SK-N-SH (cell line): ENCODE data around the gene CLPTM1L. TPM values are rescaled to one million over a fixed set of nuclear protein-coding genes. Genes with fewer than 3 reads are reported as not detected.

Source experiments
- CTCF ChIA-PET: fragments of 300-600, 350-600 bp; formaldehyde crosslinking; extraction: SDS; loops from one replicate; lab custom pipeline; 2021; lab: Yijun Ruan, JAX
- POLR2A ChIA-PET: fragments of 350-600 bp; sonication (Branson Sonifier 250); formaldehyde crosslinking; extraction: SDS; loops from one replicate; lab custom pipeline; 2020; ENCODE audit warnings: antibody characterized with exemption, inconsistent platforms; lab: Yijun Ruan, JAX
- DNase-seq: peaks from one replicate; pipeline ENCODE4 v3.0.0; 2012
- H2AFZ ChIP-seq: fragments of 200-600 bp; sonication (generic); 2 replicates; pipeline ENCODE4 v1.8.1; 2016; ENCODE audit warnings: antibody characterized with exemption, mild to moderate bottlenecking, low read depth
- H3F3A ChIP-seq: fragments of 200-600 bp; sonication (generic); replicated peaks from 2 replicates; pipeline ENCODE3; 2016; ENCODE audit warnings: antibody characterized with exemption, mild to moderate bottlenecking; ENCODE audit not compliant: insufficient read depth
- H3K27ac ChIP-seq, 2 experiments: fragments of 200-500 bp in 1 of 2; fragments of 200-600 bp in 1 of 2; sonication (Bioruptor generic) in 1 of 2; sonication (generic), shearing (Covaris generic) in 1 of 2; 2 replicates each; pipeline versions ENCODE4 v1.5.1 to v1.6.1; 2014 to 2016; ENCODE audit warnings: low read depth in 2 of 2, inconsistent platforms in 1 of 2, low read length in 1 of 2, mild to moderate bottlenecking in 1 of 2, mixed read lengths in 1 of 2
- H3K27me3 ChIP-seq: fragments of 200-600 bp; sonication (generic), shearing (Covaris generic); 2 replicates; pipeline ENCODE4 v1.6.1; 2016; ENCODE audit warnings: mixed run types; ENCODE audit not compliant: insufficient read depth
- H3K36me3 ChIP-seq, 2 experiments: fragments of 200-500 bp in 1 of 2; fragments of 200-600 bp in 1 of 2; sonication (Bioruptor generic) in 1 of 2; sonication (generic) in 1 of 2; replicated peaks in 1 of 2; 2 replicates each; pipeline versions ENCODE3 to v1.5.1; 2014 to 2016; ENCODE audit warnings: low read length in 1 of 2, mild to moderate bottlenecking in 1 of 2; ENCODE audit not compliant: insufficient read depth in 2 of 2, control insufficient read depth in 1 of 2
- H3K4me1 ChIP-seq, 2 experiments: fragments of 200-500 bp in 1 of 2; fragments of 200-600 bp in 1 of 2; sonication (Bioruptor generic) in 1 of 2; sonication (generic), shearing (Covaris generic) in 1 of 2; 2 replicates each; pipeline versions ENCODE4 v1.5.1 to v1.6.1; 2014 to 2016; ENCODE audit warnings: low read depth in 1 of 2, low read length in 1 of 2, mixed run types in 1 of 2; ENCODE audit not compliant: insufficient read depth in 2 of 2, control insufficient read depth in 1 of 2
- H3K4me2 ChIP-seq: fragments of 200-600 bp; sonication (generic), shearing (Covaris generic); 2 replicates; pipeline ENCODE4 v1.6.1; 2017; ENCODE audit warnings: mixed run types
- H3K4me3 ChIP-seq, 2 experiments: fragments of 200-500 bp in 1 of 2; fragments of 200-600 bp in 1 of 2; sonication (Bioruptor generic) in 1 of 2; sonication (generic), shearing (Covaris generic) in 1 of 2; 2 replicates each; pipeline versions ENCODE4 v1.5.1 to v1.8.1; 2014 to 2016; ENCODE audit warnings: low read depth in 2 of 2, inconsistent platforms in 1 of 2, low read length in 1 of 2, mild to moderate bottlenecking in 1 of 2, mixed read lengths in 1 of 2, moderate library complexity in 1 of 2
- H3K79me2 ChIP-seq: fragments of 200-600 bp; sonication (generic); 2 replicates; pipeline ENCODE4 v1.8.1; 2017; ENCODE audit warnings: mild to moderate bottlenecking; ENCODE audit not compliant: insufficient read depth
- H3K9ac ChIP-seq: fragments of 200-600 bp; sonication (generic); 2 replicates; pipeline ENCODE4 v1.6.1; 2017; ENCODE audit warnings: mixed run types
- H3K9me2 ChIP-seq: fragments of 200-600 bp; sonication (generic); 2 replicates; pipeline ENCODE4 v1.6.1; 2017; ENCODE audit warnings: mixed run types
- H3K9me3 ChIP-seq: fragments of 200-600 bp; sonication (generic); 2 replicates; pipeline ENCODE4 v1.6.1; 2017; ENCODE audit warnings: mixed run types, mild to moderate bottlenecking, moderate library complexity
- H4K20me1 ChIP-seq: fragments of 200-600 bp; sonication (generic); 2 replicates; pipeline ENCODE4 v1.6.1; 2017; ENCODE audit warnings: mild to moderate bottlenecking, mixed run types; ENCODE audit not compliant: insufficient read depth
- CHD2 ChIP-seq: fragments of 150-350 bp; IDR thresholded peaks from 2 replicates; pipeline ENCODE4 v1.6.1; 2018; ENCODE audit warnings: low read length; ENCODE audit not compliant: partially characterized antibody
- EP300 ChIP-seq, 2 experiments: IDR thresholded peaks; 2 replicates each; pipeline versions ENCODE4 v1.4.0 to v1.6.1; 2012; ENCODE audit warnings: borderline replicate concordance in 1 of 2, low read depth in 1 of 2, low read length in 1 of 2
- FOSL2 ChIP-seq: IDR thresholded peaks from 2 replicates; pipeline ENCODE4 v1.4.0; 2012; ENCODE audit warnings: low read depth, mild to moderate bottlenecking, moderate library complexity, borderline replicate concordance
- FOXM1 ChIP-seq: IDR thresholded peaks from 2 replicates; pipeline ENCODE4 v1.4.0; 2012; ENCODE audit warnings: low read depth, mild to moderate bottlenecking
- GABPA ChIP-seq: IDR thresholded peaks from 2 replicates; pipeline ENCODE4 v1.4.0; 2012; ENCODE audit warnings: low read depth, mild to moderate bottlenecking
- GATA2 ChIP-seq: sonication (generic); formaldehyde crosslinking; IDR thresholded peaks from 2 replicates; pipeline ENCODE4 v1.5.0; 2020; ENCODE audit warnings: mild to moderate bottlenecking, missing genetic modification reagents
- MXI1 ChIP-seq: IDR thresholded peaks from 2 replicates; pipeline ENCODE4 v1.6.1; 2012; ENCODE audit warnings: mild to moderate bottlenecking, low read depth, low read length, improper control_type of control experiment
- NFIC ChIP-seq: IDR thresholded peaks from 2 replicates; pipeline ENCODE4 v1.4.0; 2012; ENCODE audit warnings: borderline replicate concordance
- SMC3 ChIP-seq: IDR thresholded peaks from 2 replicates; pipeline ENCODE4 v1.6.1; 2012; ENCODE audit warnings: low read depth, low read length, improper control_type of control experiment
- TAF1 ChIP-seq: IDR thresholded peaks from 2 replicates; pipeline ENCODE4 v1.6.1; 2012; ENCODE audit warnings: low read depth, mild to moderate bottlenecking, low read length, moderate library complexity, borderline replicate concordance
- TEAD4 ChIP-seq: IDR thresholded peaks from 2 replicates; pipeline ENCODE4 v1.4.0; 2012; ENCODE audit warnings: mild to moderate bottlenecking, borderline replicate concordance; ENCODE audit not compliant: insufficient read depth
- YY1 ChIP-seq: IDR thresholded peaks from 2 replicates; pipeline ENCODE4 v1.4.0; 2012; ENCODE audit warnings: low read depth, mild to moderate bottlenecking
- WGBS: methylation state at CpG from one replicate; pipeline ENCODE4 v1.1.6; 2017; ENCODE audit warnings: low lambda C conversion rate; 5-methylcytosine and 5-hydroxymethylcytosine counted together
- polyA plus RNA-seq, 3 experiments: library from polyadenylated mRNA; depleted of rRNA; stranded (reverse); fragments of >200 nt; gene quantifications; 2 replicates each; pipeline ENCODE4 v1.2.3, GENCODE V29; 2012
- TF ChIP-seq, protein P1 (sequence below): fragments of 150-350 bp; IDR thresholded peaks from 2 replicates; pipeline ENCODE4 v1.6.1; 2017; ENCODE audit warnings: antibody characterized with exemption, low read length, low read depth, borderline replicate concordance
- TF ChIP-seq, protein P2 (sequence below): IDR thresholded peaks from 2 replicates; pipeline ENCODE4 v1.6.1; 2012; ENCODE audit warnings: mild to moderate bottlenecking, low read depth, low read length, moderate library complexity
- TF ChIP-seq, protein P3 (sequence below): IDR thresholded peaks from 2 replicates; pipeline ENCODE4 v1.4.0; 2012; ENCODE audit warnings: low read depth
- TF ChIP-seq, protein P4 (sequence below): fragments of 200-600 bp; sonication (generic); IDR thresholded peaks from 2 replicates; pipeline ENCODE4 v1.6.1; 2017; ENCODE audit warnings: antibody characterized with exemption, mild to moderate bottlenecking, moderate library complexity
- TF ChIP-seq, protein P5 (sequence below): fragments of 150-350 bp; IDR thresholded peaks from 2 replicates; pipeline ENCODE4 v1.6.1; 2016; ENCODE audit warnings: mild to moderate bottlenecking, low read depth, low read length

The CLPTM1L gene
- polyA plus RNA-seq, 1 of the 3 experiments (the other 2 are of a cell fraction): 202 TPM

DNA sequence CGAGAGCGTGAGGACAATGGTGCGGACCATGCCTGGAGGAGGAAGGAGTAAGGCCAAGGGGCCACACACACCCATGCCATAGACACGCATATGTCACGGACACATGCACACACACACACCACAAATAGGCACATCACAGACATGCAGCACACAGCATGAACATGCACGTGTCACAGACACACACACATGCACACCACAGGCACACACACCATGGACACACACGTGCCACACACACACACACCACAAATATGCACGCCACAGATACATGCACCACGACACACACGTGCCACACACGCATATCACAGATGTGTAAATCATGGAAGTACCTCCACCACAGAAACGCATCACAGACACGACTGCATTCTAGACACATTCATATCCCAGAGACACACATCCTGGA, 66.7 kb downstream of the CLPTM1L start (continued):
- no peak for TF ChIP-seq FOSL2

DNA sequence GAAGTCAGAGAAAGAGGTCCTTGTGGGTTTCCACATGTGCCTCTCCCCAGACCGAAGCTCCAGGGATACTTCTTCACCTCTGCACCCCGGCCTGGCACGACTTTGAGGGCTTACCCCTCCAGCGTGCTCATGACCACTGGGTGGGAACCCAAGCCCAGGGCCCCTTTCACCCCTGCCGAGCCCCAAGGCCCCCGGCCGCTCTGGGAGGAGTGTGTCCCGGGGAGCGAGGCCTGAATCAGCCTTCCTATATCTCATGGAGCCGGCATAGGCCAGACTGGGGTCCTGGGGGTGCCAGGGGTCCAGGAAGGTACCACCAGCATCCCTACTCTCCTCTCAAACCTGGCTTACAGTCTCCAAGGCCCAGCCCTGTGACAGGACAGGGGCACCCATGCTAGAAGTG, 67.1 kb downstream of the CLPTM1L start:
- Histone ChIP-seq H4K20me1 (no peaks in the 10 kb centered on the region), H3K4me1 (no peaks in the 10 kb centered on the region), H3F3A (no peaks in the 10 kb centered on the region), H3K4me2 (no peak overlapping the region), H3K27me3 (no peaks in the 10 kb centered on the region; the same call in 1 of the 2 replicates), H3K36me3 (no peaks in the 10 kb centered on the region), H3K9me2 (no peaks in the 10 kb centered on the region), H3K9me3 (no peaks in the 10 kb centered on the region), H3K79me2 (no peaks in the 10 kb centered on the region), H3K4me3 (no peak overlapping the region), H3K9ac (no peak overlapping the region), H3K27ac (no peak overlapping the region), H2AFZ (no peak overlapping the region)
- 70% methylated on average over 2 of the region's 10 CpGs for WGBS
- TF ChIP-seq, protein P1, sequence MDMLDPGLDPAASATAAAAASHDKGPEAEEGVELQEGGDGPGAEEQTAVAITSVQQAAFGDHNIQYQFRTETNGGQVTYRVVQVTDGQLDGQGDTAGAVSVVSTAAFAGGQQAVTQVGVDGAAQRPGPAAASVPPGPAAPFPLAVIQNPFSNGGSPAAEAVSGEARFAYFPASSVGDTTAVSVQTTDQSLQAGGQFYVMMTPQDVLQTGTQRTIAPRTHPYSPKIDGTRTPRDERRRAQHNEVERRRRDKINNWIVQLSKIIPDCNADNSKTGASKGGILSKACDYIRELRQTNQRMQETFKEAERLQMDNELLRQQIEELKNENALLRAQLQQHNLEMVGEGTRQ: no peak
- no peak for TF ChIP-seq MXI1
- TF ChIP-seq SMC3: no peak
- no peak for TF ChIP-seq GABPA
- TF ChIP-seq, protein P2, sequence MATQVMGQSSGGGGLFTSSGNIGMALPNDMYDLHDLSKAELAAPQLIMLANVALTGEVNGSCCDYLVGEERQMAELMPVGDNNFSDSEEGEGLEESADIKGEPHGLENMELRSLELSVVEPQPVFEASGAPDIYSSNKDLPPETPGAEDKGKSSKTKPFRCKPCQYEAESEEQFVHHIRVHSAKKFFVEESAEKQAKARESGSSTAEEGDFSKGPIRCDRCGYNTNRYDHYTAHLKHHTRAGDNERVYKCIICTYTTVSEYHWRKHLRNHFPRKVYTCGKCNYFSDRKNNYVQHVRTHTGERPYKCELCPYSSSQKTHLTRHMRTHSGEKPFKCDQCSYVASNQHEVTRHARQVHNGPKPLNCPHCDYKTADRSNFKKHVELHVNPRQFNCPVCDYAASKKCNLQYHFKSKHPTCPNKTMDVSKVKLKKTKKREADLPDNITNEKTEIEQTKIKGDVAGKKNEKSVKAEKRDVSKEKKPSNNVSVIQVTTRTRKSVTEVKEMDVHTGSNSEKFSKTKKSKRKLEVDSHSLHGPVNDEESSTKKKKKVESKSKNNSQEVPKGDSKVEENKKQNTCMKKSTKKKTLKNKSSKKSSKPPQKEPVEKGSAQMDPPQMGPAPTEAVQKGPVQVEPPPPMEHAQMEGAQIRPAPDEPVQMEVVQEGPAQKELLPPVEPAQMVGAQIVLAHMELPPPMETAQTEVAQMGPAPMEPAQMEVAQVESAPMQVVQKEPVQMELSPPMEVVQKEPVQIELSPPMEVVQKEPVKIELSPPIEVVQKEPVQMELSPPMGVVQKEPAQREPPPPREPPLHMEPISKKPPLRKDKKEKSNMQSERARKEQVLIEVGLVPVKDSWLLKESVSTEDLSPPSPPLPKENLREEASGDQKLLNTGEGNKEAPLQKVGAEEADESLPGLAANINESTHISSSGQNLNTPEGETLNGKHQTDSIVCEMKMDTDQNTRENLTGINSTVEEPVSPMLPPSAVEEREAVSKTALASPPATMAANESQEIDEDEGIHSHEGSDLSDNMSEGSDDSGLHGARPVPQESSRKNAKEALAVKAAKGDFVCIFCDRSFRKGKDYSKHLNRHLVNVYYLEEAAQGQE: no peak
- no peak for TF ChIP-seq NFIC
- no peak for TF ChIP-seq CHD2
- TF ChIP-seq, protein P3, sequence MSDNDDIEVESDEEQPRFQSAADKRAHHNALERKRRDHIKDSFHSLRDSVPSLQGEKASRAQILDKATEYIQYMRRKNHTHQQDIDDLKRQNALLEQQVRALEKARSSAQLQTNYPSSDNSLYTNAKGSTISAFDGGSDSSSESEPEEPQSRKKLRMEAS: no peak
- TF ChIP-seq TAF1: no peak
- TF ChIP-seq FOSL2: no peak
- no peak for TF ChIP-seq YY1
- TF ChIP-seq, protein P4, sequence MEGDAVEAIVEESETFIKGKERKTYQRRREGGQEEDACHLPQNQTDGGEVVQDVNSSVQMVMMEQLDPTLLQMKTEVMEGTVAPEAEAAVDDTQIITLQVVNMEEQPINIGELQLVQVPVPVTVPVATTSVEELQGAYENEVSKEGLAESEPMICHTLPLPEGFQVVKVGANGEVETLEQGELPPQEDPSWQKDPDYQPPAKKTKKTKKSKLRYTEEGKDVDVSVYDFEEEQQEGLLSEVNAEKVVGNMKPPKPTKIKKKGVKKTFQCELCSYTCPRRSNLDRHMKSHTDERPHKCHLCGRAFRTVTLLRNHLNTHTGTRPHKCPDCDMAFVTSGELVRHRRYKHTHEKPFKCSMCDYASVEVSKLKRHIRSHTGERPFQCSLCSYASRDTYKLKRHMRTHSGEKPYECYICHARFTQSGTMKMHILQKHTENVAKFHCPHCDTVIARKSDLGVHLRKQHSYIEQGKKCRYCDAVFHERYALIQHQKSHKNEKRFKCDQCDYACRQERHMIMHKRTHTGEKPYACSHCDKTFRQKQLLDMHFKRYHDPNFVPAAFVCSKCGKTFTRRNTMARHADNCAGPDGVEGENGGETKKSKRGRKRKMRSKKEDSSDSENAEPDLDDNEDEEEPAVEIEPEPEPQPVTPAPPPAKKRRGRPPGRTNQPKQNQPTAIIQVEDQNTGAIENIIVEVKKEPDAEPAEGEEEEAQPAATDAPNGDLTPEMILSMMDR: no peak
- no peak for TF ChIP-seq TEAD4
- TF ChIP-seq, protein P5, sequence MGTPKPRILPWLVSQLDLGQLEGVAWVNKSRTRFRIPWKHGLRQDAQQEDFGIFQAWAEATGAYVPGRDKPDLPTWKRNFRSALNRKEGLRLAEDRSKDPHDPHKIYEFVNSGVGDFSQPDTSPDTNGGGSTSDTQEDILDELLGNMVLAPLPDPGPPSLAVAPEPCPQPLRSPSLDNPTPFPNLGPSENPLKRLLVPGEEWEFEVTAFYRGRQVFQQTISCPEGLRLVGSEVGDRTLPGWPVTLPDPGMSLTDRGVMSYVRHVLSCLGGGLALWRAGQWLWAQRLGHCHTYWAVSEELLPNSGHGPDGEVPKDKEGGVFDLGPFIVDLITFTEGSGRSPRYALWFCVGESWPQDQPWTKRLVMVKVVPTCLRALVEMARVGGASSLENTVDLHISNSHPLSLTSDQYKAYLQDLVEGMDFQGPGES: no peak
- TF ChIP-seq FOXM1: no peak
- no peak for TF ChIP-seq EP300 (IDR thresholded peaks at IDR 0.05; ENCODE audit: borderline replicate concordance in 1 of 2, low read depth in 1 of 2, low read length in 1 of 2)
- TF ChIP-seq GATA2 (CRISPR knock-in tag): no peak
- DNase-seq: no peak
- POLR2A ChIA-PET: no interaction called here
- CTCF ChIA-PET: interaction anchor here (0.7 kb wide), 1 partner anchor 21 kb away, joined by 3 read pairs; no protein-coding TSS in a partner anchor
